PFSK-1 (cell line): ENCODE data around the gene TRPM3.

Experiments used
- FOXP2 ChIP-seq: optimal IDR thresholded peaks from 2 replicates; pipeline ENCODE3; 2011; ENCODE audit warnings: borderline replicate concordance, control low read depth, inconsistent platforms; ENCODE audit not compliant: insufficient read depth; ENCODE audit errors: extremely low read length, extremely low read depth
- POLR2AphosphoS5 ChIP-seq: IDR thresholded peaks from 2 replicates; pipeline ENCODE4 v1.6.1; 2012; ENCODE audit warnings: low read depth, mild to moderate bottlenecking, control low read depth, low read length, moderate library complexity
- SIN3A ChIP-seq: IDR thresholded peaks from 2 replicates; pipeline ENCODE4 v1.6.1; 2012; ENCODE audit warnings: mild to moderate bottlenecking, low read length, moderate library complexity, borderline replicate concordance; ENCODE audit not compliant: insufficient read depth
- TAF1 ChIP-seq: IDR thresholded peaks from 2 replicates; pipeline ENCODE4 v1.6.1; 2012; ENCODE audit warnings: low read length, control low read depth, borderline replicate concordance; ENCODE audit not compliant: insufficient read depth
- TF ChIP-seq, protein P1 (sequence below), 2 experiments: IDR thresholded peaks; 2 replicates each; pipeline versions ENCODE4 v1.6.1 to v1.8.0; 2011 to 2012; ENCODE audit warnings: low read depth in 2 of 2, low read length in 2 of 2, control low read depth in 1 of 2, inconsistent platforms in 1 of 2, mild to moderate bottlenecking in 1 of 2, moderate library complexity in 1 of 2; ENCODE audit not compliant: insufficient read depth in 1 of 2

Gene TRPM3

DNA sequence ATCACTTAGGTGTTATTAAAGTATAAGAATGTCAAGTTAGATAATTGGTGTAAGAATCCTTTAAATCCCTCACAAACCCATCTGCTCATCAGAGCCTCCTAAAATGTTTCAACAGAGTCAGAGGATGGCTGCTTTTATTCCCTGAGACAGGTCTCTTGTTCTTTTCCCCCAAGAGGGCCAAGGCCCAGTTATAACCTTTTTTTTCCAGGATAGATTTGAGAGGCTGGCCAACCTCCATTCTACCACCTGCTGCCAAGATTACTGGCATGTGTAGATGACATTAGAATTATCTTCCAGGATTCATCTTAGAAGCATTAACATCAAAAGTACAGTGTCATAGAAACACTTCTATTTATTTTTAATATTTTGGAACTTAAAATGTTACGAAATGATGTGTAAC lies 305.1 kb downstream of the TRPM3 start:
- TF ChIP-seq POLR2AphosphoS5 = no peak
- no peak for TF ChIP-seq FOXP2
- TF ChIP-seq, protein P1, sequence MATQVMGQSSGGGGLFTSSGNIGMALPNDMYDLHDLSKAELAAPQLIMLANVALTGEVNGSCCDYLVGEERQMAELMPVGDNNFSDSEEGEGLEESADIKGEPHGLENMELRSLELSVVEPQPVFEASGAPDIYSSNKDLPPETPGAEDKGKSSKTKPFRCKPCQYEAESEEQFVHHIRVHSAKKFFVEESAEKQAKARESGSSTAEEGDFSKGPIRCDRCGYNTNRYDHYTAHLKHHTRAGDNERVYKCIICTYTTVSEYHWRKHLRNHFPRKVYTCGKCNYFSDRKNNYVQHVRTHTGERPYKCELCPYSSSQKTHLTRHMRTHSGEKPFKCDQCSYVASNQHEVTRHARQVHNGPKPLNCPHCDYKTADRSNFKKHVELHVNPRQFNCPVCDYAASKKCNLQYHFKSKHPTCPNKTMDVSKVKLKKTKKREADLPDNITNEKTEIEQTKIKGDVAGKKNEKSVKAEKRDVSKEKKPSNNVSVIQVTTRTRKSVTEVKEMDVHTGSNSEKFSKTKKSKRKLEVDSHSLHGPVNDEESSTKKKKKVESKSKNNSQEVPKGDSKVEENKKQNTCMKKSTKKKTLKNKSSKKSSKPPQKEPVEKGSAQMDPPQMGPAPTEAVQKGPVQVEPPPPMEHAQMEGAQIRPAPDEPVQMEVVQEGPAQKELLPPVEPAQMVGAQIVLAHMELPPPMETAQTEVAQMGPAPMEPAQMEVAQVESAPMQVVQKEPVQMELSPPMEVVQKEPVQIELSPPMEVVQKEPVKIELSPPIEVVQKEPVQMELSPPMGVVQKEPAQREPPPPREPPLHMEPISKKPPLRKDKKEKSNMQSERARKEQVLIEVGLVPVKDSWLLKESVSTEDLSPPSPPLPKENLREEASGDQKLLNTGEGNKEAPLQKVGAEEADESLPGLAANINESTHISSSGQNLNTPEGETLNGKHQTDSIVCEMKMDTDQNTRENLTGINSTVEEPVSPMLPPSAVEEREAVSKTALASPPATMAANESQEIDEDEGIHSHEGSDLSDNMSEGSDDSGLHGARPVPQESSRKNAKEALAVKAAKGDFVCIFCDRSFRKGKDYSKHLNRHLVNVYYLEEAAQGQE (IDR thresholded peaks at IDR 0.05; ENCODE audit: insufficient read depth in 1 of 2, low read depth in 2 of 2, low read length in 2 of 2) = no peak
- TF ChIP-seq SIN3A = no peak
- TF ChIP-seq TAF1 = no peak

DNA sequence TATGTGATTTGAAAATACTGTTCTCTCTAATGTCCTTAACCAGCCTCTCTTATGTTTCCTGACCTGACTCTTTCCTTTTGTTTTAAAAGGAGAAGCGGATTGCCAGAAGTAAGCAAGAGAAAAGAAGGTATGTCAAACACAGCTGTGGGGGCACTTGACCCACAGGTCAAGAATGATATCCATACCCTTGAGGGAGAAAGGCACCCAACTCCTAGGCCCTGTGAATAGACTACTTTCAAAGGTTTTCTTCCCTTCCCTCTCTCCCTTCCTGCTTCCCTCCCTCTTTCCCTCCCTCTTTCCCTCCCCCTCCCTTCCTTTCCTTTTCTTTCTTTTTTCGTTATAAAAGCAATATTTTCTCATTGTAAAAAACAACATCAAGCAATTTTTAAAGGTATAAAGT lies 306.8 kb downstream of the TRPM3 start:
- TF ChIP-seq TAF1 = no peak
- no peak for TF ChIP-seq FOXP2
- no peak for TF ChIP-seq POLR2AphosphoS5
- TF ChIP-seq, protein P1 (IDR thresholded peaks at IDR 0.05; ENCODE audit: insufficient read depth in 1 of 2, low read depth in 2 of 2, low read length in 2 of 2) = no peak
- no peak for TF ChIP-seq SIN3A

DNA sequence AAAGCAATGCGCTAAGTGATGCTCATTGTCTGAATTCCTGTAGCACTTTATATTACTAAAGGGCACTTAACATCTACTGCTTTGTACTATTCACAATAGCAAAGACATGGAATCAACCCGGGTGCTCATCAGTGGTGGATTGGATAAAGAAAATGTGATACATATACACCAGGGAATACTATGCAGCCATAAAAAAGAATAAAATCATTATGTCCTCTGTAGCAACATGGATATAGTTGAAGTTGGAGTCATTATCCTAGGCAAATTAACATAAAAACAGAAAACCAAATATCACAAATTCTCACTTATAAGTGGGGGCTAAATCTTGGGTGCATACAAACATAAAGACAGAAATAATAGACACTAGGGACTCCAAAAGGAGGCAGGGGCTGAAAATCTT lies 308.3 kb downstream of the TRPM3 start:
- TF ChIP-seq POLR2AphosphoS5 (no peak), SIN3A (no peak), TAF1 (no peak), FOXP2 (no peak)
- TF ChIP-seq, protein P1 (IDR thresholded peaks at IDR 0.05; ENCODE audit: insufficient read depth in 1 of 2, low read depth in 2 of 2, low read length in 2 of 2) = no peak

- TF ChIP-seq POLR2AphosphoS5 (no peak), SIN3A (no peak), FOXP2 (no peak), TAF1 (no peak)
- TF ChIP-seq, protein P1 (IDR thresholded peaks at IDR 0.05; ENCODE audit: insufficient read depth in 1 of 2, low read depth in 2 of 2, low read length in 2 of 2) = no peak
Measured at GRCh38 chr9:70811638-70812037, 309.8 kb downstream of the TRPM3 start.

DNA sequence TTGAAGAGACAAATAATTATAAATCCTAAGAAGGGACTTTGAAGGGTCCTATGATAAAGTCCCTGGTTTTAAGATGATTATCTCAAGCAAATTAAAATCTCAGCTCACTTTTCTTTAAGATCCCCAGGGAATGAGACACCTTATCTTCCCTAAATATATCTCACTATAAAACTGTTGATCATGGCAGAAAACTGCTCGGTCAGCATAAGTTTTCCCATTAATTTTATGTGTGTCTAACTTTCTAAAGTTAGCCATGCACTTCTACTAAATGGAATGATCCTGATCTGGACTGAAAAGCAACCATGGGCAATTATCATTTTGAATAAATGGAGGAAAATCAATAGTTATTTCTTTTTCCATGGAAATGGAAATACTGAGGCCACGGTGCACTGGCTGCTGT lies 314.5 kb downstream of the TRPM3 start:
- TF ChIP-seq SIN3A = no peak
- TF ChIP-seq, protein P1 (IDR thresholded peaks at IDR 0.05; ENCODE audit: insufficient read depth in 1 of 2, low read depth in 2 of 2, low read length in 2 of 2) = no peak
- no peak for TF ChIP-seq FOXP2
- TF ChIP-seq POLR2AphosphoS5 = no peak
- TF ChIP-seq TAF1 = no peak
